HCT116 (cell line): ENCODE data around the gene HSPB8. TPM values are rescaled to one million over a fixed set of nuclear protein-coding genes. Genes with fewer than 3 reads are reported as not detected.

ENCODE experiments used
- ATAC-seq: fragments of 200-7000 bp; cut with Tn5 transposase; 2 replicates; pipeline ENCODE4 v1.9.1; 2020; ENCODE audit warnings: mild to moderate bottlenecking, moderate library complexity
- BruUV-seq: library from RNA; stranded (reverse); fragments of 400-500 nt; replicated peaks from 2 replicates; lab custom pipeline; 2021; lab: Mats Ljungman, UMichigan
- CTCF ChIA-PET: fragments of 300-600 bp; sonication (Branson Sonifier 250); formaldehyde crosslinking; loops from one replicate; lab custom pipeline; 2021; ENCODE audit warnings: antibody characterized with exemption; lab: Charles Lee
- POLR2A ChIA-PET: fragments of 300-600, 350-600 bp; sonication (Branson Sonifier 250); formaldehyde crosslinking; loops from one replicate; lab custom pipeline; 2021; ENCODE audit warnings: antibody characterized with exemption; lab: Charles Lee
- RAD21 ChIA-PET, 2 experiments: fragments of 300-600 bp; sonication (Branson Sonifier 250); formaldehyde crosslinking; loops; one replicate each; lab custom pipeline; 2023; ENCODE audit warnings: low total read pairs in 2 of 2; ENCODE audit not compliant: uncharacterized antibody in 2 of 2, unreplicated experiment in 2 of 2, low non-redundant PET in 1 of 2; lab: Charles Lee
- DNase-seq: peaks from one replicate; pipeline ENCODE4 v3.0.0-alpha.2; 2010; ENCODE audit warnings: low read depth, low spot score
- H2AFZ ChIP-seq: fragments of 200-600 bp; shearing (Covaris generic), sonication (generic); 2 replicates; pipeline ENCODE4 v1.6.1; 2017; ENCODE audit warnings: low read depth, mixed run types, mixed read lengths, antibody characterized with exemption, low read length; ENCODE audit not compliant: poor library complexity, severe bottlenecking
- H3K27ac ChIP-seq: 2 replicates; pipeline ENCODE4 v1.5.1; 2012; ENCODE audit warnings: low read depth, low read length
- H3K27me3 ChIP-seq: fragments of 200-600 bp; sonication (generic); 2 replicates; pipeline ENCODE4 v1.6.1; 2016; ENCODE audit warnings: mixed run types, low read length, mixed read lengths; ENCODE audit not compliant: insufficient read depth
- H3K36me3 ChIP-seq, 2 experiments: fragments of 200-500 bp in 1 of 2; fragments of 200-600 bp in 1 of 2; sonication (Bioruptor generic) in 1 of 2; sonication (generic) in 1 of 2; 2 replicates each; pipeline versions ENCODE4 v1.5.1 to v1.6.1; 2014 to 2016; ENCODE audit warnings: low read length in 2 of 2, inconsistent platforms in 1 of 2, mixed read lengths in 1 of 2, mixed run types in 1 of 2; ENCODE audit not compliant: insufficient read depth in 2 of 2, control insufficient read depth in 1 of 2
- H3K4me1 ChIP-seq, 2 experiments: fragments of 200-600 bp in 1 of 2; sonication (generic) in 1 of 2; 2 replicates each; pipeline versions ENCODE4 v1.5.1 to v1.6.1; 2012 to 2017; ENCODE audit warnings: low read length in 2 of 2, inconsistent platforms in 1 of 2, mild to moderate bottlenecking in 1 of 2, mixed read lengths in 1 of 2, mixed run types in 1 of 2, moderate library complexity in 1 of 2; ENCODE audit not compliant: insufficient read depth in 2 of 2, control insufficient read depth in 1 of 2
- H3K4me2 ChIP-seq: fragments of 200-600 bp; sonication (generic); 2 replicates; pipeline ENCODE4 v1.6.1; 2017; ENCODE audit warnings: mixed run types, low read length, mixed read lengths
- H3K4me3 ChIP-seq, 2 experiments: fragments of 200-600 bp in 1 of 2; sonication (generic) in 1 of 2; replicated peaks in 1 of 2; 2 replicates each; pipeline ENCODE4 v1.5.1; 2011 to 2016; ENCODE audit warnings: low read length in 2 of 2, control low read depth in 1 of 2, low read depth in 1 of 2, mild to moderate bottlenecking in 1 of 2, mixed read lengths in 1 of 2, mixed run types in 1 of 2
- H3K79me2 ChIP-seq: fragments of 200-600 bp; sonication (generic); 2 replicates; pipeline ENCODE4 v1.6.1; 2017; ENCODE audit warnings: mild to moderate bottlenecking, mixed run types, low read length, moderate library complexity, mixed read lengths; ENCODE audit not compliant: insufficient read depth
- H3K9ac ChIP-seq: fragments of 200-600 bp; sonication (generic); 2 replicates; pipeline ENCODE4 v1.6.1; 2016; ENCODE audit warnings: low read length, mixed read lengths
- H3K9me2 ChIP-seq: fragments of 200-600 bp; sonication (generic), shearing (Covaris generic); 2 replicates; pipeline ENCODE4 v1.6.1; 2017; ENCODE audit warnings: mixed run types, mild to moderate bottlenecking, moderate library complexity; ENCODE audit not compliant: insufficient read depth
- H3K9me3 ChIP-seq, 2 experiments: fragments of 200-500 bp in 1 of 2; fragments of 200-600 bp in 1 of 2; sonication (Bioruptor generic) in 1 of 2; sonication (generic) in 1 of 2; 2 replicates each; pipeline ENCODE4 v1.6.1; 2014 to 2017; ENCODE audit warnings: low read length in 2 of 2, mixed read lengths in 2 of 2, inconsistent platforms in 1 of 2, low read depth in 1 of 2, mild to moderate bottlenecking in 1 of 2, mixed run types in 1 of 2, moderate library complexity in 1 of 2; ENCODE audit not compliant: control insufficient read depth in 1 of 2, insufficient read depth in 1 of 2
- H4K20me1 ChIP-seq: fragments of 200-600 bp; sonication (generic), shearing (Covaris generic); 2 replicates; pipeline ENCODE4 v1.6.1; 2017; ENCODE audit warnings: mixed run types, mild to moderate bottlenecking, moderate library complexity; ENCODE audit not compliant: insufficient read depth
- CBX3 ChIP-seq: IDR thresholded peaks from 2 replicates; pipeline ENCODE4 v1.6.1; 2012; ENCODE audit warnings: low read depth
- CEBPB ChIP-seq: IDR thresholded peaks from 2 replicates; pipeline ENCODE4 v1.6.1; 2012; ENCODE audit warnings: low read depth
- ELF1 ChIP-seq: IDR thresholded peaks from 2 replicates; pipeline ENCODE4 v1.6.1; 2012; ENCODE audit warnings: low read depth, borderline replicate concordance
- EZH2 ChIP-seq: fragments of 200-600 bp; sonication (generic); IDR thresholded peaks from 2 replicates; pipeline ENCODE4 v1.6.1; 2017; ENCODE audit warnings: antibody characterized with exemption, mixed run types
- EZH2phosphoT487 ChIP-seq: fragments of 200-600 bp; IDR thresholded peaks from 2 replicates; pipeline ENCODE4 v1.6.1; 2018; ENCODE audit warnings: antibody characterized with exemption, borderline replicate concordance
- REST ChIP-seq: IDR thresholded peaks from 2 replicates; pipeline ENCODE4 v1.6.1; 2012; ENCODE audit warnings: low read depth
- SP1 ChIP-seq: IDR thresholded peaks from 2 replicates; pipeline ENCODE4 v1.6.1; 2012; ENCODE audit warnings: low read depth
- SRF ChIP-seq: IDR thresholded peaks from 2 replicates; pipeline ENCODE4 v1.6.1; 2012; ENCODE audit warnings: low read depth
- YY1 ChIP-seq: IDR thresholded peaks from 2 replicates; pipeline ENCODE4 v1.6.1; 2011; ENCODE audit warnings: low read length, low read depth, moderate library complexity, mild to moderate bottlenecking; ENCODE audit not compliant: insufficient replicate concordance; ENCODE audit errors: extremely low read depth
- intact Hi-C: fragments of 100-400 bp; cut with micrococcal nuclease; formaldehyde crosslinking; loops from 2 replicates; pipeline ENCODE4 v1.10.0; 2022
- total RNA-seq: library from RNA; stranded (reverse); gene quantifications from one replicate; pipeline ENCODE4 v1.2.1, GENCODE V29; 2021; ENCODE audit not compliant: unreplicated experiment

The HSPB8 gene
- total RNA-seq, 1 experiment from 2014 or later = 3.5 TPM

- Histone ChIP-seq H4K20me1 (no peaks in the 10 kb centered on the region), H3K4me3 (no peak overlapping the region), H3K4me1 (peaks cover 12 to 22% of the 10 kb centered on the region in 2 experiments; a peak in 3 of 4 replicates), H3K9ac (no peak overlapping the region), H3K27me3 (peaks cover 3% of the 10 kb centered on the region; the same call in 1 of the 2 replicates), H3K36me3 (no peaks in the 10 kb centered on the region), H2AFZ (no peak overlapping the region), H3K4me2 (no peak overlapping the region), H3K9me3 (no peaks in the 10 kb centered on the region), H3K27ac (no peak overlapping the region), H3K9me2 (no peaks in the 10 kb centered on the region), H3K79me2 (no peaks in the 10 kb centered on the region)
- TF ChIP-seq CEBPB (no peak), REST (no peak), CBX3 (no peak), EZH2phosphoT487 (no peak), SP1 (no peak), ELF1 (no peak), SRF (no peak), YY1 (no peak), EZH2 (no peak)
- no peak for ATAC-seq
- intact Hi-C loops = no loop called here
- CTCF ChIA-PET = no interaction called here
- POLR2A ChIA-PET = no interaction called here
- RAD21 ChIA-PET = no interaction called here
- no peak for DNase-seq
- BruUV-seq = no TSS peak
Measured at GRCh38 chr12:119151445-119152026, 27.2 kb upstream of the HSPB8 start.
